ENCODE measurements around the gene CORO6. TPM values are rescaled to one million over a fixed set of nuclear protein-coding genes. Genes with fewer than 3 reads are reported as not detected.
"Not testable (repeated sequence)": the region's sequence is repeated elsewhere in the genome, so short reads cannot be mapped to it uniquely, and the experiment has no call there.

CORO6 gene
- total and polyA plus RNA-seq, 10 of the 15 experiments (the other 5 are each of a cell fraction or from before 2014, with no cell fraction given) = 0.26 to 5.0 (median 1.7) TPM; not detected in 1

DNA sequence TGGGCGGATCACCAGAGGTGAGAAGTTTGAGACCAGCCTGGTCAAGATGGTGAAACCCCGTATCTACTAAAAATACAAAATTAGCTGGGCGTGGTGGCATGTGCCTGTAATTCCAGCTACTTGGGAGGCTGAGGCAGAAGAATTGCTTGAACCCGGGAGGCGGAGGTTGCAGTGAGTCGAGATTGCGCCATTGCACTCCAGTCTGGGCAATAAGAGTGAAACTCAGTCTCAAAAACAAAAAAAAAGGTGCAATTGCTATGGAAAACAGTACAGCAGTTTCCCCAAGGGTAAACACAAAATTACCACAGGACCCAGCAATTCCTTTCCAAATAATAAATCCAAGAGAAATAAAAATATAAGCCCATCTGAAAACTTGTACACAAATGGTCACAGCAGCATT is 29.2 kb upstream of the CORO6 start:
- intact Hi-C loops (cut with micrococcal nuclease; ENCODE audit: unreplicated experiment); in situ Hi-C loops (cut with MboI); H3K4me2 ChIP-seq (ENCODE audit: control insufficient read depth, insufficient read depth); ATAC-seq; H3K9me3 ChIP-seq (replicated peaks; ENCODE audit: control insufficient read depth, insufficient read depth, low read length); BruUV-seq (replicated peaks); H3K4me1 ChIP-seq (ENCODE audit: control insufficient read depth, insufficient read depth, low read length); H3K27me3 ChIP-seq (replicated peaks in 1 of 2; ENCODE audit: control insufficient read depth in 2 of 2, insufficient read depth in 2 of 2, low read length in 1 of 2); H3K4me3 ChIP-seq; DNase-seq (ENCODE audit: low read depth, low spot score); H3K27ac ChIP-seq (ENCODE audit: control insufficient read depth, insufficient read depth); H3K79me2 ChIP-seq (ENCODE audit: control insufficient read depth, insufficient read depth, low read length); H2AFZ ChIP-seq (ENCODE audit: control insufficient read depth, low read depth, low read length); H3K9ac ChIP-seq (ENCODE audit: control insufficient read depth, insufficient read depth, low read length); SMC1A ChIA-PET (ENCODE audit: uncharacterized antibody, unreplicated experiment); H4K20me1 ChIP-seq (ENCODE audit: control insufficient read depth, insufficient read depth); FAIRE-seq: not testable (repeated sequence)
- H3K36me3 ChIP-seq (ENCODE audit: control insufficient read depth in 2 of 2, insufficient read depth in 2 of 2, low read length in 1 of 2) = peaks cover 1 to 13% of the 10 kb centered on the region in 2 experiments
- WGBS (ENCODE audit: insufficient coverage, insufficient replicate concordance, low lambda C conversion rate, missing lambda C conversion rate) = 97% methylated on average over 7 of the region's 7 CpGs
- CTCF ChIA-PET = interaction anchor here (0.8 to 1.2 kb wide), 2 partner anchors 36 to 127 kb away, joined by 3 to 5 read pairs; no protein-coding TSS in a partner anchor
- POLR2A ChIA-PET = interaction anchor here (0.6 to 1.1 kb wide), 4 partner anchors 11 to 223 kb away, joined by 3 to 11 read pairs (median 3); no protein-coding TSS in a partner anchor
- RAD21 ChIA-PET (ENCODE audit: unreplicated experiment) = interaction anchor here (1.0 kb wide), 1 partner anchor 127 kb away, joined by 6 read pairs; no protein-coding TSS in a partner anchor

DNA sequence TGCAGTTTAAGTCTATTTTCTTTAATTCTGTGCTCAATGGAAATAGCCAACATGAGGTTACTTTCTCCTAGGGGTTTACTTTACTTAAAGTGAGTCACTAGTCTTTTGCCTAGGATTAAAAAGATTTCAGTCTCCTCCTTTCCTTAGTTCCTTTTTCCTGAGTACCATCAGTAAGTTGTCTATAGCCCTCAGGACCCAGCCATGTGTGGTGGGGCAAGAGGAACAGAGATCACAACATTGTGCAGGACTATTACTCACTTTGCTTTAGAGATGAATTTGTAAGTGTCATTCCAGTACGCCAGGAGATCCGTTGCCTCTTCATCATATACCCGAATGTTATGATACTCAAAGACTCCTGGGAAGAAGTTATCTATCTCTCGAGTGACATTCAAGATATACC is 27.7 kb upstream of the CORO6 start:
- in situ Hi-C loops (cut with MboI) = no loop called here
- FAIRE-seq (no peak), ATAC-seq (no peak), DNase-seq (ENCODE audit: low read depth, low spot score) (no peak)
- no peaks in the 10 kb centered on the region for H3K9me3 ChIP-seq (replicated peaks; ENCODE audit: control insufficient read depth, insufficient read depth, low read length)
- no peak overlapping the region for H3K4me2 ChIP-seq (ENCODE audit: control insufficient read depth, insufficient read depth)
- ChIA-PET POLR2A (no interaction called here), SMC1A (ENCODE audit: uncharacterized antibody, unreplicated experiment) (no interaction called here), CTCF (interaction anchor here (1.3 kb wide), 1 partner anchor 129 kb away, joined by 4 read pairs; no protein-coding TSS in a partner anchor), RAD21 (ENCODE audit: unreplicated experiment) (no interaction called here)
- H3K27ac ChIP-seq (ENCODE audit: control insufficient read depth, insufficient read depth) = no peak overlapping the region
- H2AFZ ChIP-seq (ENCODE audit: control insufficient read depth, low read depth, low read length) = no peak overlapping the region
- H3K4me1 ChIP-seq (ENCODE audit: control insufficient read depth, insufficient read depth, low read length) = no peaks in the 10 kb centered on the region
- H3K9ac ChIP-seq (ENCODE audit: control insufficient read depth, insufficient read depth, low read length) = no peak overlapping the region
- no peak overlapping the region for H3K4me3 ChIP-seq
- H3K79me2 ChIP-seq (ENCODE audit: control insufficient read depth, insufficient read depth, low read length) = no peaks in the 10 kb centered on the region
- intact Hi-C loops (cut with micrococcal nuclease; ENCODE audit: unreplicated experiment) = no loop called here
- H3K36me3 ChIP-seq (ENCODE audit: control insufficient read depth in 2 of 2, insufficient read depth in 2 of 2, low read length in 1 of 2) = peaks cover 0 to 16% of the 10 kb centered on the region in 2 experiments
- H4K20me1 ChIP-seq (ENCODE audit: control insufficient read depth, insufficient read depth) = no peaks in the 10 kb centered on the region
- TSS peak; percentile 10 for BruUV-seq (replicated peaks)
- 40% methylated on average over 4 of the region's 4 CpGs for WGBS (ENCODE audit: insufficient coverage, insufficient replicate concordance, low lambda C conversion rate, missing lambda C conversion rate)
- no peaks in the 10 kb centered on the region for H3K27me3 ChIP-seq (replicated peaks in 1 of 2; ENCODE audit: control insufficient read depth in 2 of 2, insufficient read depth in 2 of 2, low read length in 1 of 2)
- no peak for TF ChIP-seq CHD2 (IDR thresholded peaks at IDR 0.05; ENCODE audit: borderline replicate concordance, low read depth, low read length)
- TF ChIP-seq ZNF274 (IDR thresholded peaks at IDR 0.05; ENCODE audit: insufficient read depth, insufficient read length) = no peak
- no peak for TF ChIP-seq GABPA (IDR thresholded peaks at IDR 0.05; ENCODE audit: low read depth)
- no peak for TF ChIP-seq ZBED1 (IDR thresholded peaks at IDR 0.05; ENCODE audit: borderline replicate concordance)
- TF ChIP-seq LARP7 (IDR thresholded peaks at IDR 0.05) = no peak
- TF ChIP-seq SMC3 (IDR thresholded peaks at IDR 0.05; ENCODE audit: borderline replicate concordance, low read length) = no peak
- no peak for TF ChIP-seq EZH2 (IDR thresholded peaks at IDR 0.05; ENCODE audit: borderline replicate concordance, control insufficient read depth, low read depth, low read length)
- no peak for TF ChIP-seq ETV6 (conservative IDR thresholded peaks at IDR 0.05 in 1 of 2, IDR thresholded peaks at IDR 0.05 in 1 of 2; ENCODE audit: borderline replicate concordance in 1 of 2, low read depth in 1 of 2)
- TF ChIP-seq, protein P1, sequence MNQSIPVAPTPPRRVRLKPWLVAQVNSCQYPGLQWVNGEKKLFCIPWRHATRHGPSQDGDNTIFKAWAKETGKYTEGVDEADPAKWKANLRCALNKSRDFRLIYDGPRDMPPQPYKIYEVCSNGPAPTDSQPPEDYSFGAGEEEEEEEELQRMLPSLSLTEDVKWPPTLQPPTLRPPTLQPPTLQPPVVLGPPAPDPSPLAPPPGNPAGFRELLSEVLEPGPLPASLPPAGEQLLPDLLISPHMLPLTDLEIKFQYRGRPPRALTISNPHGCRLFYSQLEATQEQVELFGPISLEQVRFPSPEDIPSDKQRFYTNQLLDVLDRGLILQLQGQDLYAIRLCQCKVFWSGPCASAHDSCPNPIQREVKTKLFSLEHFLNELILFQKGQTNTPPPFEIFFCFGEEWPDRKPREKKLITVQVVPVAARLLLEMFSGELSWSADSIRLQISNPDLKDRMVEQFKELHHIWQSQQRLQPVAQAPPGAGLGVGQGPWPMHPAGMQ (IDR thresholded peaks at IDR 0.05; ENCODE audit: borderline replicate concordance) = no peak
- no peak for TF ChIP-seq SUPT20H (IDR thresholded peaks at IDR 0.05; ENCODE audit: borderline replicate concordance, control insufficient read depth, low read depth, low read length)
- TF ChIP-seq MYB (IDR thresholded peaks at IDR 0.05; ENCODE audit: borderline replicate concordance, low read depth, low read length) = no peak
- no peak for TF ChIP-seq ZNF384 (IDR thresholded peaks at IDR 0.05; ENCODE audit: borderline replicate concordance, low read depth, low read length)
- no peak for TF ChIP-seq SMARCA5 (IDR thresholded peaks at IDR 0.05)
- TF ChIP-seq POLR2AphosphoS5 (IDR thresholded peaks at IDR 0.05; ENCODE audit: low read length) = no peak
- TF ChIP-seq POLR2A (IDR thresholded peaks at IDR 0.05; ENCODE audit: low read depth, low read length) = no peak
- no peak for TF ChIP-seq BRCA1 (IDR thresholded peaks at IDR 0.05; ENCODE audit: low read depth, low read length)
- no peak for TF ChIP-seq STAT3 (IDR thresholded peaks at IDR 0.05; ENCODE audit: low read depth, low read length)
- TF ChIP-seq, protein P2, sequence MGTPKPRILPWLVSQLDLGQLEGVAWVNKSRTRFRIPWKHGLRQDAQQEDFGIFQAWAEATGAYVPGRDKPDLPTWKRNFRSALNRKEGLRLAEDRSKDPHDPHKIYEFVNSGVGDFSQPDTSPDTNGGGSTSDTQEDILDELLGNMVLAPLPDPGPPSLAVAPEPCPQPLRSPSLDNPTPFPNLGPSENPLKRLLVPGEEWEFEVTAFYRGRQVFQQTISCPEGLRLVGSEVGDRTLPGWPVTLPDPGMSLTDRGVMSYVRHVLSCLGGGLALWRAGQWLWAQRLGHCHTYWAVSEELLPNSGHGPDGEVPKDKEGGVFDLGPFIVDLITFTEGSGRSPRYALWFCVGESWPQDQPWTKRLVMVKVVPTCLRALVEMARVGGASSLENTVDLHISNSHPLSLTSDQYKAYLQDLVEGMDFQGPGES (IDR thresholded peaks at IDR 0.05) = no peak
